ENCODE results near the gene MRPL33. TPM values are rescaled to one million over a fixed set of nuclear protein-coding genes. Genes with fewer than 3 reads are reported as not detected.
A peak's percentile ranks its signal among the peaks of the same experiment; 100 is the strongest.

Gene MRPL33
- total and polyA plus RNA-seq, 2 of the 13 experiments (the other 11 are each of a cell fraction or from before 2014, with no cell fraction given), result 69.7 to 218 TPM

DNA sequence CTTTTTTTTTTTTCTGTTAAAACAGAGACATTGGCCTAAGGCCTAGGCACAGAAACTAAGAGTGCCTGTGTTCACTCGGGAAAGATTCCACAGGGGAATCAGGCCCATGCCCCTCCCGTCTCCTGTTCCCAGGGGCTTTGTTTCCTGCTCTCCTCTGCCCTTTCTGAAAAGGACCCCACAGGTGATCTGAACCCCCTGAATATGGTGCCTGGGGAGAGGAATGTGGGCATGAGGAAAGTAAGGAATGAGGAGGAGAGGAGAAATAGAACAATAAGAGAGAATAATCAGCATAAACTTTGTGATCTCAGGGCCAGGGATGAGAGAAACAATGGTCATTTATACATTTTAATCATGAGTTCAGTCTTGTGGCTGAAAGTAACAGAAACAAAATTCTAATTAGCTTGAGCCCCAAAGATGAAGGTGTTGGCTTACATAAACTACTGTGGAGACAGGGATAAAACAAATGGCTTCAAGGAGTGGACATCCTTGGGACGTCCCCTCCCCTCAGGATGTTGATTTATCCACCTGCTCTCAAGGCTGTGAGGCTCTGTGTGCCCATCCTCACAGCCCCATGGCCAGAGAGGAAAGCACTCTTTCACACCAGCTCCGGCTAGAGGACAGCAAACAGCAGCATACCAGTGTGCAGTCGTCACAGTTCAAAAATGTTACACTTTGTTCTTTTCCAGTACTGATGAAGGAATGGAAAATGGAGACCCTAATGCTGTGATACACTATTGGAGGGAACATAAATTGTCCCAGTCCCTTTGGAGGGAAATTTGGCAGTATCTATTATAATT, 46.4 kb upstream of the MRPL33 start (continued):
- no peak; the same call in 1 of the 2 replicates for TF ChIP-seq TFDP1 (CRISPR knock-in tag; IDR thresholded peaks at IDR 0.05; ENCODE audit: borderline replicate concordance)
- no peak for TF ChIP-seq CAMTA2 (CRISPR knock-in tag; IDR thresholded peaks at IDR 0.05; ENCODE audit: borderline replicate concordance)
- TF ChIP-seq REST (IDR thresholded peaks at IDR 0.05; ENCODE audit: borderline replicate concordance in 1 of 2, low read depth in 1 of 2, low read length in 2 of 2), result no peak
- TF ChIP-seq, protein P1, sequence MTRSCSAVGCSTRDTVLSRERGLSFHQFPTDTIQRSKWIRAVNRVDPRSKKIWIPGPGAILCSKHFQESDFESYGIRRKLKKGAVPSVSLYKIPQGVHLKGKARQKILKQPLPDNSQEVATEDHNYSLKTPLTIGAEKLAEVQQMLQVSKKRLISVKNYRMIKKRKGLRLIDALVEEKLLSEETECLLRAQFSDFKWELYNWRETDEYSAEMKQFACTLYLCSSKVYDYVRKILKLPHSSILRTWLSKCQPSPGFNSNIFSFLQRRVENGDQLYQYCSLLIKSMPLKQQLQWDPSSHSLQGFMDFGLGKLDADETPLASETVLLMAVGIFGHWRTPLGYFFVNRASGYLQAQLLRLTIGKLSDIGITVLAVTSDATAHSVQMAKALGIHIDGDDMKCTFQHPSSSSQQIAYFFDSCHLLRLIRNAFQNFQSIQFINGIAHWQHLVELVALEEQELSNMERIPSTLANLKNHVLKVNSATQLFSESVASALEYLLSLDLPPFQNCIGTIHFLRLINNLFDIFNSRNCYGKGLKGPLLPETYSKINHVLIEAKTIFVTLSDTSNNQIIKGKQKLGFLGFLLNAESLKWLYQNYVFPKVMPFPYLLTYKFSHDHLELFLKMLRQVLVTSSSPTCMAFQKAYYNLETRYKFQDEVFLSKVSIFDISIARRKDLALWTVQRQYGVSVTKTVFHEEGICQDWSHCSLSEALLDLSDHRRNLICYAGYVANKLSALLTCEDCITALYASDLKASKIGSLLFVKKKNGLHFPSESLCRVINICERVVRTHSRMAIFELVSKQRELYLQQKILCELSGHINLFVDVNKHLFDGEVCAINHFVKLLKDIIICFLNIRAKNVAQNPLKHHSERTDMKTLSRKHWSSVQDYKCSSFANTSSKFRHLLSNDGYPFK (CRISPR knock-in tag; IDR thresholded peaks at IDR 0.05; ENCODE audit: borderline replicate concordance), result no peak
- no peak for TF ChIP-seq POLR2G (IDR thresholded peaks at IDR 0.05; ENCODE audit: low read depth, low read length)
- TF ChIP-seq, protein P2, sequence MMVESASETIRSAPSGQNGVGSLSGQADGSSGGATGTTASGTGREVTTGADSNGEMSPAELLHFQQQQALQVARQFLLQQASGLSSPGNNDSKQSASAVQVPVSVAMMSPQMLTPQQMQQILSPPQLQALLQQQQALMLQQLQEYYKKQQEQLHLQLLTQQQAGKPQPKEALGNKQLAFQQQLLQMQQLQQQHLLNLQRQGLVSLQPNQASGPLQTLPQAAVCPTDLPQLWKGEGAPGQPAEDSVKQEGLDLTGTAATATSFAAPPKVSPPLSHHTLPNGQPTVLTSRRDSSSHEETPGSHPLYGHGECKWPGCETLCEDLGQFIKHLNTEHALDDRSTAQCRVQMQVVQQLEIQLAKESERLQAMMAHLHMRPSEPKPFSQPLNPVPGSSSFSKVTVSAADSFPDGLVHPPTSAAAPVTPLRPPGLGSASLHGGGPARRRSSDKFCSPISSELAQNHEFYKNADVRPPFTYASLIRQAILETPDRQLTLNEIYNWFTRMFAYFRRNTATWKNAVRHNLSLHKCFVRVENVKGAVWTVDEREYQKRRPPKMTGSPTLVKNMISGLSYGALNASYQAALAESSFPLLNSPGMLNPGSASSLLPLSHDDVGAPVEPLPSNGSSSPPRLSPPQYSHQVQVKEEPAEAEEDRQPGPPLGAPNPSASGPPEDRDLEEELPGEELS (CRISPR knock-in tag; IDR thresholded peaks at IDR 0.05), result peak; percentile 74
- TF ChIP-seq TMF1 (CRISPR knock-in tag; IDR thresholded peaks at IDR 0.05; ENCODE audit: low read depth), result no peak
- TF ChIP-seq SIN3A (IDR thresholded peaks at IDR 0.05; ENCODE audit: borderline replicate concordance, low read depth, low read length), result no peak
- TF ChIP-seq MTA3 (CRISPR knock-in tag; IDR thresholded peaks at IDR 0.05), result no peak
- no peak for TF ChIP-seq FOSL1 (CRISPR knock-in tag; IDR thresholded peaks at IDR 0.05; ENCODE audit: borderline replicate concordance)
- no peak for TF ChIP-seq HINFP (CRISPR knock-in tag; IDR thresholded peaks at IDR 0.05; ENCODE audit: low read depth)
- no peak for TF ChIP-seq FLYWCH1 (CRISPR knock-in tag; IDR thresholded peaks at IDR 0.05)
